HG03442 (cell line): ENCODE results near the gene EGFL6.

Experiments
- ATAC-seq: cut with Tn5 transposase; IDR thresholded peaks from one replicate; pipeline ENCODE4 v1.9.1; 2021; ENCODE audit warnings: mild to moderate bottlenecking, moderate library complexity; ENCODE audit not compliant: unreplicated experiment

EGFL6 gene

GRCh38 chrX:13569479-13570260 lies at the start of gene EGFL6:
TSS of gene EGFL6 (plus strand) at chrX:13569601. CDS start at chrX:13569862, 261 bp downstream.
- no peak for ATAC-seq

GRCh38 chrX:13520351-13520750 lies 49.0 kb upstream of the EGFL6 start:
- no peak for ATAC-seq

DNA sequence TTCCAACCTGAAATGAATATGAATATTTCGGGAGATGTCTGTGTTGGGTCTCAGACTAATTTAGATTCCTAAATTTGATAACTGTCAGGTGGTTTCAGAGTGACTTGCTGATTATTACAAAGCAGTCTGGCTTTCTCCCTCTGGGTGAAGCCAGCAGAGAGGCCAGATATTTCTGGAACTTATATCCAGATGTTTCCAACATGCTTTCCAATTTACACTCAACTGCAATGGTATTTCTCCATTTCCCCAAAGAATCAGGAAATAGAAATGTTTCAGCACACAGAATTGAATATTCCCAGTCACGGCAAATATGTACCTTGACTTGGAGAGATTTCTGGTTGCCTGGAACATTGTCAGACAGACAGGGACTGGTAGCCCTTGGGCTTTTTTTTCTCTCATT lies 48.5 kb upstream of the EGFL6 start:
- ATAC-seq, result no peak

DNA sequence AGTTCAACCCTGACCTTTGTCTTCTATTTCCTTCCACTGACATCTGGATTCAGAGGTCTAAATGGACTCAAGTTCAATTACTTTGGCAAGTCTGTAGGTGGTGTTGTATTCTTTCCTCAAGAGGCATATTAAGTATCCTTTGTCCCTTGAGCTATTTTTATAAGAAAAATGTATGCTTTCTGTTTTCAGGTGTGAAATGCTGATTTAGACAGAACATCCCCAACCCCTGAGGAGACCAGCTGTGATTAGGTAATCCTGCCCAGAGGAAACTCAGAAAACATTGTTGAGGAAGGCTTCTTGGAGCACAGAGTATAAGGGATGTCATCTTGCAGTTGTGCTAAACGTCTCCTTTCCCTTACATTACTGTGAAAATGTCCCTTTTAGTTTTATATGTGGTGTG lies 46.6 kb upstream of the EGFL6 start:
- ATAC-seq, result no peak

DNA sequence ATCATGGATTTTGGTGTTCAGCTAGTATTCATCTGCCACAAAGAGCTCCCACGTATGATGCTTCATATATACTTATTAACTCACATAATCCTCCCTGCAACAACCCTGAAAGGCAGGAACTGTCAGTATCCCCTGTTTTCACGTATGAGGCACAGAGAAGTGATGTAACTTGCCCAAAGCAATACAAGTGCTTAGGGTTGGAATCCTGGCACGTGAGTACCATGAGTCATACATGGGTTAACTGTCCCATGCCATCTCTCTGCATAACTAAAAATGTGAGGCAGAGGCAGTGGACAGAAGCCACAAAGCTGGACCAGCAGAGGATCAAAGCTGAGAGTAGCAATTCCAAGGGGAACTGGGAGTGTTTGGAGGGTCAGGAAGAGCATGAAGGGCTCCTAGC lies 35.7 kb upstream of the EGFL6 start:
- no peak for ATAC-seq

DNA sequence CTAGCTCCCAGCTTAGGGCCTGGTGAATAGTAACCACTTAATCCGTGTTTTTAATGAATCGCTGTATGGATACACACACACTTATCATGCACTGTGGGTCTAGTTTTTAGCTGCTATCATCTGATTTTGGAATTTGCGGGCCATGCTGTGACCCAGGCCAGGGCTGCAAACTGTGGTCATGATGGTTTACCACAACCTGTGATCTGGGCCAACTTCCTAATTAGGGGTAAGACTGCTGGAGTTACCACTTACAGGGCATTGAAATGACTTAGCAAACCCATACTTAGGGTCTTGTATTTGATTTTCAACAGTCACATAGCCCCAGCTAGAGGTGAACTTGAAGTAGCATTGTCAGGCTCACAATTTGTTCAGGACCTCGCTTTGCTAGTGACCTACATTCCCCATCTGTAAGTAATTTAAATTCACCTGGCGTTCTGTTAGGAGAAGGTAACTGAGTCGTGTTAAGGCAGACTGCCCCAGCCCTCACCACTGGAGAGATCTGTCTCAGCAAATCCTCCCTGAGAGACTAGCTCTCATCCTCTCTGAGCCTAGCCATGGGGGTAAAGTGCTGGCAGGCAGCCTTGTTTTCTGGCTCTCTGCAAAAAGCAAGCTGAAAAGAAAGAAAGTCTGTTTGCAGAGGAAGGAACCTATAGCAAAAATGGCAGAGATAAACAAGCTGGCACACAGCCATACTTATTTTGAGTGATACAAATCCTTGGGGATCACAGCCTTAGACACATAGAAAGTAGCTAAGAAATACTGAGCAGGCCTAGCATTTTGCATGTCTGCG lies 33.8 kb upstream of the EGFL6 start:
- no peak for ATAC-seq

GRCh38 chrX:13536551-13536950 lies 32.9 kb upstream of the EGFL6 start:
- ATAC-seq, result no peak

- ATAC-seq, result no peak
These were observed 31.0 kb upstream of the EGFL6 start for GRCh38 chrX:13538414-13538813.

GRCh38 chrX:13540602-13541001 lies 28.8 kb upstream of the EGFL6 start:
- ATAC-seq, result no peak

DNA sequence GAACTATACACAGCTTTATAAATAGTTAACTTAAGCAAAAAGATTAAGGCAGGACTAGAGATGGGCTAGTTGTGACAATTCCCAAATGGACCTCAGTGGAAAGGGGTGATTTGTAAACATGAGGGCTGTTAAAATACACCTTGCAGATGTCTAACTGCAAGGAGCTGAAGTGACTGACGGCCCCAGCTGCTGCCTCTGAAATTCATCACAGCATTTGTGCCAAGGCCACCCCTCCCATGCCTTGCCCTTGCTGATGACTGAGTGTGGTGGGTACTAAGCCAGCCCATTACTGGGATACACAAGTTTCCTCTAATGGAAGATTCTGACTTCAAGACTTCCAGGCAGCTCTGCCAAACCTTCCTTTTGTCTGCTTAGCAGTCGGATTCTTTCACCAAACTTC lies 23.7 kb upstream of the EGFL6 start:
- ATAC-seq, result no peak

DNA sequence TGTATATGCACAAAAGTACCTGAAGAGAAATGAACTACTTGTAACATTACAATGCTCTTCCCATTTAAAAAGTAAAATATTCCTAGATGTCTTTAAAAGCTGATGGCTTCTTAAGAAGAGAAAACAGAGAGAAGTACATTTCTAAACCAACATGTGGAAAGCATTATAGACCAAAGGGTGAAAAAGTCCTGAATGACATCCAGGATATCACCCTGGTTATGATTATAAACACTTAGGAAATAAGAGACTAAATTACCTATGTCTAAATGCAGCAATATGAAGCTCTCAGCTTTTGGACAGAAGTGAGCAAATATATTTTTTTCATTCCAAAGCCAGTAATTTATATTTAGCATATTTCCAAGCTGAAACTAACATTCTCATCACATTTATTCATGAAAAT lies 21.7 kb upstream of the EGFL6 start:
- ATAC-seq, result no peak

GRCh38 chrX:13550346-13550745 lies 19.1 kb upstream of the EGFL6 start:
- ATAC-seq, result no peak

DNA sequence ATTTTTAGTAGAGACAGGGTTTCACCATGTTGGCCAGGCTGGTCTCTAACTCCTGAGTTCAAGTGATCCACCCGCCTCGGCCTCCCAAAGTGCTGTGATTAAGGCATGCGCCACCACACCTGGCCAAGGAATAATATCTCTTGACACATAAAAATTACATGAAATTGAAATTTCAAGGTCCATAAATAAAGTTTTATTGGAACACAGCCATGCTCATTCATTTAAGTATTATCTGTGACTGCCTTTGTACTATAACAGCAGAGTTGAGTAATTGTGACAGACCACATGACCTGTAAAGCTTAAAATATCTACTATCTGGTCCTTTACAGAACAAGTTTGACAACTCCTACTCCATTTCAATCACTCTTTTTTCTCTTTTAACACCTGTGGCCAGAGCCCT lies 17.8 kb upstream of the EGFL6 start:
- ATAC-seq, result no peak

DNA sequence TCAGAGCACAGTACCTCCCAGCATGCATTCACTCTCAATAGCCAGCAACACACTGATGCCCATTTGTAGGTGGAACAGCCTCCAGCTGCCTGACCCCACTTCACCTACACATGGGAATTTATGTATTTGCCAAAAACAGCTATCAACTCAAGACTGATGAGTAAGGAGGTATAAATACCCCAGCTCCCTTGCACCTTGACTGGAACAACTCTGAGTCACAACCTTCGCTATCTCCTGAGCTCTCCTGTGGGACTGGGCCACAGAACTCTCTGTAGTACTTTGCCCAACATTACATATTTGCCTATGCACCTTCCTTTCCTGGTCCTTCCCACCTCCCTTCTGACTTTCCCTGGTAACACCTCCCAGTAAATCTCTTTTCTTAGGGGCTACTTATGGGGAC lies 16.5 kb upstream of the EGFL6 start:
- ATAC-seq, result no peak

DNA sequence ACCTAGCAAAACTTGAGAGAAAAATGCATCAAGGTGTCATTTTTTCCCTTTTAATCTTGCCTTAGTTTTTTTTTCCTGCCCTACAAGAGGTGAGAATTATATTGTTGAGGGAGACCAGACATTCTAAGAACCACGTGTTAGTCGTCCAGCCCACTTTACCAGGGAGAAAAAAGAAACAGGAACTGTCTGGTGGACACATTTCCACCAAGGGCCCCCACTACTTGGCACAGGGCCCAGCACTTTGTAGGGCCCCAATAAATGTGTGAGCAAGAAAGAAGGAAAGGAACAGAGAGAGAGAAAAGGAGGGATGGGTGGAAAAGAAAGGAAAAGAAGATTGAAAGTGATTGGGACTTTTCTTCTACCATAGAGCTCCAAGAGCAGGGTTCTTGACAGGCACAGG lies 3.9 kb upstream of the EGFL6 start:
- no peak for ATAC-seq

DNA sequence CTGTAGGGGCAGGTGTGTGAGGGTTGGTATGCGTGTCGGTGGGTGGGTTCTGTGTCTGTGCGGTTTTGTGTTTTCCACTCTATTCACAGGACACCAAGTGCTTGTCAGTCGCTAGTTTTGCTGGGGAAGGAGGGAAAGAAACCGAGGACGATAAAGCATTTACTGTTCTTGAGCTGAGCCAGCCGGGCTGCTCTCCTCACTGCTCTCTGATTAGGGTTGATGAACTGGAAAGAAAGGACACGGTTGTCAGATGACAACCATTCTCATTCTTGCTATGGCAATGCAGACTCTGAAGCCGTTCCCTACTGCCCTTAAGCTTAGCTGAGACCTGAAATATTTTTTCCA lies 832 bp downstream of the EGFL6 start:
- ATAC-seq, result no peak

- no peak for ATAC-seq
These were observed 1.7 kb downstream of the EGFL6 start for GRCh38 chrX:13571136-13571535.

DNA sequence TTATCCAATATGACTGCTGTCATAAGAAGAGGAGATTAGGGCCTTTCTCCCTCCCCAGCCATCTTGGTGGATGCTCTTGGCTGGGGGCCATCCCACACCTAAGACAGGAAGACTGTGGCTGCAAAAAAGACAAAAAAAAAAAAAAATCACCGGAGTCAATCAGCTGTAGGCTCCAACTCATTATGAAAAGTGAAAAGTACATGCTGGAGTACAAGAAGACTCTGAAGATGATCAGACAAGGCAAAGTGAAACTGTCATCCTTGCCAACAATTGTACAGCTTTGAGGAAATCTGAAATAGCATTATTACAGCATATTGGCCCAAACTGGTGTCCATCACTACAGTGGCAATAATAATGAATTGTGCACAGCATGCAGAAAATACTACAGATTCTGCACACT lies 5.2 kb downstream of the EGFL6 start:
- no peak for ATAC-seq

GRCh38 chrX:13579661-13580060 lies 10.3 kb downstream of the EGFL6 start:
- no peak for ATAC-seq

DNA sequence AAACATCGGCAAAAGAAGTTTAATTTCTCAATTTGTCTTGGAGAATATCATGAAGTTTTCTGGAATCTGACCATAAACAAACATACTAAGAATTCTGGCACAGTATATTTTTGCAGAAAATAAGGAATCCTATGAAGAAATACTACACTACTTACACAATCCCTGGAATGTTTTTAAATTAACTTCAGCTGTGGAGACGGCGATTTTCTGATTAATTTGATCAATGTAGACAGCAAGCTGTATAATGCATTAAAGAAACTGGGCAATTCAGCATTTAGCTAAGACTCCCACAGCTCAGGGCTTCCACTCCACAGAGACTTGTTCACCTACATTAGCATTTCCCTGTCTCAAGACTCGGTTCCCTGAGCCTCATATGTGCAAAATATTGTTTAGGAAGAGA lies 12.2 kb downstream of the EGFL6 start:
- no peak for ATAC-seq

DNA sequence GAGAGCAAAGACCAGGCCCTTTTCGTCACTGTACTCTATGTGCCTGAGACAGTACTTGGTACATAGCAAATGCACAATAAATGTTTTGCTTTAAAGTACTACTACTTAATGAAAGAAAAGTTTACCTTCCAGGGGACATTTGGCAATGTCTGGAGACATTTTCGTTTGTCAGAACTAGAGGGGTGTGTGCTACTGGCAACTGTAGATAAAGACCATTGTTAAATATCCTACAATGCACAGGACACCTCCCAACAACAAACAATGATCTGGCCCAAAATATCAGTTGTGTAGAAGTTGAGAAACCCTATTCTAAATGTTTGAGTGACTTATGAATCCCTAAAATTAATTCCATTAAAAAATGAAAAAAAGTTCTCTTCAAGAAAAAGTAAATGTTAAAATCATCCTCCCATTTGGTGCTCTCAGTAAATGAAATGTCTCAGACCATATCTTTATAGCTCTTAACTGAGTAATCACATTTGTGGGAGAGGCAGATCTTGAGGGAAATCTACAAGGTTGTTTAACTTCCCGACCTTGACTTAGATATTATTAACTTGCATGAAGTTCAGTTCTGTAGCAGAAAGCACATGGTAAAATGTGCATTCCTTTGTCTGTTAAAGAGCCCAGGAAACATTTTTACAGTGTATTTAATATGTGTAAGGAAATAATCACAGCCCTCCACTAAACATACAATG lies 18.5 kb downstream of the EGFL6 start:
- ATAC-seq, result no peak

DNA sequence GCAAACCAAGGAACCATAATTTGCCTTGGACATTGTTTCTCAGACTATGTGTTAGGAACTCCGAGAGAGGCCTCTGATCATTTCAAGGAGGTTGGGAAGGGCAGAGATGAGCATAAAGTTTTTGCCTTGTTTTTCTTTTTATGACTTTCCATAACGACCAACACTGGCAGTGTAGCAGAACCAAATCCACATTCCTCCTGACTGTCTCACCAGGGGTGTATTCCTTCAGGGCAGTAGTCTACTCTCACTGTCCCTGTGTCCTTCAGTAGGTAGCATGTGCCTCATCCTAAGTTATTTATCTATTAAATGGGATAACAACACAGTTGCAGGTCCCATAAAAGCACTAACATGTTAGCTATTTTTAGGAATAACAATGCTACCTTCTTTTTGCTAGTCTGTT lies 20.8 kb downstream of the EGFL6 start:
- ATAC-seq, result no peak
